Measurements from ENCODE around the gene CALY.

The CALY gene

DNA sequence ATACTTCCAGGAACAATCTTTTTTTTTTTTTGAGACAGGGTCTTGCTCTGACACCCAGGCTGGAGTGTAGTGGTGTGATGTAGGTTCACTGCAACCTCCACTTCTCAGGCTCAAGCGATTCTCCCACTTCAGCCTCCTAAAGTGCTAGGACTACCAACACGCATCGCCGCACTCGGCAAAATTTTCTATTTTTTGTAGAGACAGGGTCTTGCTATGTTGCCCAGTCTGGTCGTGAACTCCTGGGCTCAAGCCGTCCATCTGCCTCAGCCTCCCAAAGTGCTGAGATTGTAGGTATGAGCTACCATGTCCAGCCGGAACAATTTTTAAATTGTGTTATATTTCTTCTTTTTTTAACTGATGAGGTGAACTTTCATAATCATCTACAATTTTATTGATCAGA is 25.9 kb downstream of the CALY start:
- no peaks in the 10 kb centered on the region for H3K9me2 ChIP-seq (replicated peaks; ENCODE audit: insufficient read depth, low read length)
- no peaks in the 10 kb centered on the region for H4K20me1 ChIP-seq (ENCODE audit: low read depth, low read length)
- peaks cover 4% of the 10 kb centered on the region; the same call in 1 of the 2 replicates for H3K36me3 ChIP-seq (ENCODE audit: low read length)
- peaks cover 25% of the 10 kb centered on the region for H3K79me2 ChIP-seq (ENCODE audit: insufficient read depth, low read length)
- H3K4me2 ChIP-seq (ENCODE audit: low read depth, low read length, poor library complexity, severe bottlenecking), result no peak overlapping the region
- no peak overlapping the region for H3K4me3 ChIP-seq (ENCODE audit: insufficient read depth, low read length, poor library complexity, severe bottlenecking)
- no peaks in the 10 kb centered on the region for H3K9me3 ChIP-seq (ENCODE audit: insufficient read depth, low read length)
- no peak overlapping the region for H3K9ac ChIP-seq (ENCODE audit: low read length)
- TF ChIP-seq, protein P1, sequence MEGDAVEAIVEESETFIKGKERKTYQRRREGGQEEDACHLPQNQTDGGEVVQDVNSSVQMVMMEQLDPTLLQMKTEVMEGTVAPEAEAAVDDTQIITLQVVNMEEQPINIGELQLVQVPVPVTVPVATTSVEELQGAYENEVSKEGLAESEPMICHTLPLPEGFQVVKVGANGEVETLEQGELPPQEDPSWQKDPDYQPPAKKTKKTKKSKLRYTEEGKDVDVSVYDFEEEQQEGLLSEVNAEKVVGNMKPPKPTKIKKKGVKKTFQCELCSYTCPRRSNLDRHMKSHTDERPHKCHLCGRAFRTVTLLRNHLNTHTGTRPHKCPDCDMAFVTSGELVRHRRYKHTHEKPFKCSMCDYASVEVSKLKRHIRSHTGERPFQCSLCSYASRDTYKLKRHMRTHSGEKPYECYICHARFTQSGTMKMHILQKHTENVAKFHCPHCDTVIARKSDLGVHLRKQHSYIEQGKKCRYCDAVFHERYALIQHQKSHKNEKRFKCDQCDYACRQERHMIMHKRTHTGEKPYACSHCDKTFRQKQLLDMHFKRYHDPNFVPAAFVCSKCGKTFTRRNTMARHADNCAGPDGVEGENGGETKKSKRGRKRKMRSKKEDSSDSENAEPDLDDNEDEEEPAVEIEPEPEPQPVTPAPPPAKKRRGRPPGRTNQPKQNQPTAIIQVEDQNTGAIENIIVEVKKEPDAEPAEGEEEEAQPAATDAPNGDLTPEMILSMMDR (IDR thresholded peaks at IDR 0.05; ENCODE audit: insufficient read depth, low read length, poor library complexity, severe bottlenecking), result no peak
- no peak for TF ChIP-seq EZH2phosphoT487 (conservative IDR thresholded peaks at IDR 0.05; ENCODE audit: low read length)
- no peak overlapping the region for H2AFZ ChIP-seq (ENCODE audit: low read depth, low read length, severe bottlenecking)
- H3K27ac ChIP-seq (ENCODE audit: low read depth, low read length), result no peak overlapping the region
- H3K27me3 ChIP-seq (ENCODE audit: low read length), result no peaks in the 10 kb centered on the region
- H3F3A ChIP-seq (ENCODE audit: insufficient read depth), result peaks cover 5% of the 10 kb centered on the region; the same call in 1 of the 2 replicates

DNA sequence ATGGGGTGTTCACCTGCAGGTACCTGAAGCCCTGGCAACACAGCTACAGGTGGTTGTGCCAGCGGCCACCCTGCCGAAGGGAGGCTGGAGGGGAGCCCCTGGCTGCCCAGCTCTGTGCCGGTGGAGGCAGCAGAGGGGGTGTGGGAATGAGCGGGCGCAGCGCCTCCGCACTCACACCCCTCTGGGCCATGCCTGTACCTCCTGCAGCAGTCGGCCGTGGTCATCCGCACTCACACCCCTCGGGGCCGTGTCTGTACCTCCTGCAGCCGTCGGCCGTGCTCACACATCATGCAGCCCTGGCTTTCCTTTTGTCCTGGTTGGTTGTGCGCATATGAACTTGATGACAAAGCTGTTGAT is 26.3 kb downstream of the CALY start:
- Histone ChIP-seq H3K79me2 (ENCODE audit: insufficient read depth, low read length) (peaks cover 29% of the 10 kb centered on the region), H3K4me2 (ENCODE audit: low read depth, low read length, poor library complexity, severe bottlenecking) (no peak overlapping the region), H3K9ac (ENCODE audit: low read length) (no peak overlapping the region), H2AFZ (ENCODE audit: low read depth, low read length, severe bottlenecking) (no peak overlapping the region), H4K20me1 (ENCODE audit: low read depth, low read length) (no peaks in the 10 kb centered on the region), H3K4me3 (ENCODE audit: insufficient read depth, low read length, poor library complexity, severe bottlenecking) (no peak overlapping the region), H3K27ac (ENCODE audit: low read depth, low read length) (no peak overlapping the region), H3K27me3 (ENCODE audit: low read length) (no peaks in the 10 kb centered on the region), H3K9me2 (replicated peaks; ENCODE audit: insufficient read depth, low read length) (no peaks in the 10 kb centered on the region), H3K9me3 (ENCODE audit: insufficient read depth, low read length) (no peaks in the 10 kb centered on the region), H3K36me3 (ENCODE audit: low read length) (peaks cover 4% of the 10 kb centered on the region; the same call in 1 of the 2 replicates), H3F3A (ENCODE audit: insufficient read depth) (peaks cover 5% of the 10 kb centered on the region; the same call in 1 of the 2 replicates)
- TF ChIP-seq, protein P1 (IDR thresholded peaks at IDR 0.05; ENCODE audit: insufficient read depth, low read length, poor library complexity, severe bottlenecking), result no peak
- no peak for TF ChIP-seq EZH2phosphoT487 (conservative IDR thresholded peaks at IDR 0.05; ENCODE audit: low read length)

DNA sequence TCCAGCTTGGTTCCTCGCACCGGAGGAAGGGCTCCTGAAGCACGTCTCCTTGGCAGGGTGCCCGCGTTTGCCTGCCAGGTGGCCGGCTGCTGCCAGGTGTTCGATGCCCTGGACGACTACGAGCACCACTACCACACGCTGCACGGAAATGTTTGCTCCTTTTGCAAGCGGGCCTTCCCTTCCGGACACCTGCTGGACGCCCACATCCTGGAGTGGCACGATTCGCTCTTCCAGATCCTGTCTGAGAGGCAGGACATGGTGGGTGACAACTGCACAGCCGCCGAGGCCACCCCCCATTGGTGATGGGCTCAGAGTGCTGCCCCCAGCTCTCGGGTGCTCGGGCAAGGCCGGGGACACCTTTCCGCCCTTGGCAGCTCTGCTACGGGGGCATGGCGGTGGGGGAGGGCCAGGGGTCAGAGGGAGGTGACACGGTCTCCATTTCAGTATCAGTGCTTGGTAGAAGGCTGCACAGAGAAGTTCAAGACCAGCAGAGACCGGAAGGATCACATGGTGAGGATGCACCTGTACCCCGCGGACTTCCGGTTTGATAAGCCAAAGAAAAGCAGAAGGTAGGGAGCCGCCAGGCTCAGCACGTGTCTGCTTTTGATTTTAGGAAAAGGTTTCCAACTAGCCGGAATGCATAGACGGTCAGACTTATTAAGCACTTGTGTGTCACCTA is 26.8 kb downstream of the CALY start:
- no peak overlapping the region for H3K27ac ChIP-seq (ENCODE audit: low read depth, low read length)

More for the DNA sequence above, 26.8 kb downstream of the CALY start:
- H3K9me3 ChIP-seq (ENCODE audit: insufficient read depth, low read length), result no peaks in the 10 kb centered on the region
- no peaks in the 10 kb centered on the region for H3K9me2 ChIP-seq (replicated peaks; ENCODE audit: insufficient read depth, low read length)
- no peak overlapping the region for H2AFZ ChIP-seq (ENCODE audit: low read depth, low read length, severe bottlenecking)
- H3K9ac ChIP-seq (ENCODE audit: low read length), result no peak overlapping the region
- peaks cover 4% of the 10 kb centered on the region; the same call in 1 of the 2 replicates for H3K36me3 ChIP-seq (ENCODE audit: low read length)
- H3F3A ChIP-seq (ENCODE audit: insufficient read depth), result peaks cover 5% of the 10 kb centered on the region; the same call in 1 of the 2 replicates
- peaks cover 29% of the 10 kb centered on the region for H3K79me2 ChIP-seq (ENCODE audit: insufficient read depth, low read length)
- H3K4me2 ChIP-seq (ENCODE audit: low read depth, low read length, poor library complexity, severe bottlenecking), result no peak overlapping the region
- no peak overlapping the region for H3K4me3 ChIP-seq (ENCODE audit: insufficient read depth, low read length, poor library complexity, severe bottlenecking)
- H4K20me1 ChIP-seq (ENCODE audit: low read depth, low read length), result no peaks in the 10 kb centered on the region
- TF ChIP-seq, protein P1 (IDR thresholded peaks at IDR 0.05; ENCODE audit: insufficient read depth, low read length, poor library complexity, severe bottlenecking), result no peak
- no peak for TF ChIP-seq EZH2phosphoT487 (conservative IDR thresholded peaks at IDR 0.05; ENCODE audit: low read length)
- H3K27me3 ChIP-seq (ENCODE audit: low read length), result no peaks in the 10 kb centered on the region
